Activated CD8-positive, alpha-beta memory T cell treated with anti-CD3 and anti-CD28 coated beads, Interleukin-2, amount 50 U/mL, for 48 hours (primary cell): Measurements from ENCODE around the gene EBLN1.
"Not testable (repeated sequence)": the region's sequence is repeated elsewhere in the genome, so short reads cannot be mapped to it uniquely, and the experiment has no call there.

ENCODE experiments used
- DNase-seq: peaks from one replicate; pipeline ENCODE4 v3.0.0-alpha.2; 2020

Gene EBLN1

DNA sequence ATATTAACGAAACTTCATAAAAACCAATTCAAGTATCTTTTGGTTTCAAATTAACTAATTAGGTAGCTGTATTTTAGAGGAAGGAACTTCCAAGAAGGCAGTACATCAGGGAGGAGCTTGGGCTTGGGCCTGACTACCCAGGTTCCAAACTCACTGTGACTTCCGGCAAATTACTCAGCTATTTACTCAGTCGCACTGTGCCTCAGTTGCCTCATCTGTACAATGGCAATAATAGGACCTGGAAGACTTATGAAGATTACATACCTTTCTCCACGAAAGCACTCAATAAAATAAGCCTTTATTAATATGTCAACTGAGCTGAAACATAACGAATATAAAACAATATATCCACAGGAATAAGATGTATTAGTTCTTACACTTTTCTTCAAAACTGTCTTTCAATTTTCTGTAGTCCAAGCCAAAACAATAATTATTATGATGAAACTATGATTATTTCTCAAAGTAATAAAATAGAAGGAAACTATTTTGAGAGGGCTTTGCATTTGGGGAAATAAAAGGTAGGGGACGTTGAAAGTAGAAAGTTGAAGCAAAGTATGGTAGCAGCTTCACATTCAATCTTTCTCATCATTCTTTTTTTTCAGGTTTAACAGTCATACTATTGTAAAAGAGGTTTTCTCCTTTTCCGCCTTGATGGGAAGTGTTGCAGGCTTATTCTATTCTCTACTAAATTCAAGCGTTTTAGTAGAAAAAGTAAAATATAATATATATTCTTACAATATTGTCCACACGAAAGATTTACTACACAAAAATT, 10.5 kb upstream of the EBLN1 start:
- DNase-seq = no peak

DNA sequence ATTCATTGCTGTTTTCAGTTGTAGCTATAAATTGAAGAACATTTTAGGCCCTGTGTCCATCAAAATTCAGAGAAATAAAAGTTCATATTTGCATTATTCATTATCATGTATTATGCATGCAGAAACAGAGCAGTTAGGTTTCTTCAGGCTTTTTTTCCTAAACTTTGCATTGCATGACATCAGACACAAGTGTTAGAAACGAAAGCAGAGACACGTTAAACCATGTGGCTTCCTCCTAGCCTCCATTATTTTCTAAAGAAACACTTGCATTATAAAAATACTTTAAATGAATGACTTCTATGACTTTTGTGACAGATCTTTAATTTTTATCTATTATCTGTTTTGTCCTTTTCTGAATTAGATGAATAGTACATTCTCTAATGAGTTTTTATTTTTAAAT, 8.8 kb upstream of the EBLN1 start:
- no peak for DNase-seq

DNA sequence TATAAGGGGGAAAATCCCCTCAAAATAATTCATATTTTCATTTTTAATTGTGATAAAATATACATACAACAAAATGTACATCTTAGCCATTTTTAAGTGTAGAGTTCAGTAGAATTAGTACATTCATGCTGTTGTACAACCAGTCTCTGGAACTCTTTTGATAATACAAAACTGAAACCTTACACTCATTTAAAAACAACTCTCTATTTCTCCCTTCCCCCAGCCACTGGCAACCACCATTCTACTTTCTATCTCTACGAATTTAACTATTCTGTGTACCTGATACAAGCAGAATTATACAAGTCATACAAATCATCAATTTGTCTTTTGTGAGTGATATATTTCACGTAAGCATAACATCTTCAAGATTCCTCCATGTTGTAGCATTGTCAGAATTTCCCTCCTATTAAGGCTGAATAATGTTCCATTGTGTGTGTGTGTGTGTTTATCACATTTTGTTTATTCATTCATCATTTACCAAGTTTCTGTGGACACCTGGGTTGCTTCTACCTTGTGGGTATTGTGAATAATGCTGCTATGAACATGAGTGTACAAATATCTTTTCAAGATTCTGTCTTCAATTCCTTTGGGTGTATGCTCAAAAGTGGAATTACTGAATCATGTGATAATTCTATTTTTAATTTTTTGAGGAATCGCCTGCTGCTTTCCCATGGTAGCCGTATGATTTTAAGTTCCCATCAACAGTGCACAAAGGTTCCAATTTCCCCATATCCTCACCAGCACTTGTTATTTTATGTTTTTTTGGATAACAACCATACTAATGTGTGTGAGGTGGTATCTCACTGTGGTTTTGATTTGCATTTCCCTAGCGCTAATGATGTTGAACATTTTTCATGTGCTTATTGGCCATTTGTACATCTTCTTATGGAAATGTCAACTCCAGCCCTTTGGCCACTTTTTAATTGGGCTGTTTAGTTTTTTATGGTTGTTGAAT, 4.7 kb upstream of the EBLN1 start:
- no peak for DNase-seq

DNA sequence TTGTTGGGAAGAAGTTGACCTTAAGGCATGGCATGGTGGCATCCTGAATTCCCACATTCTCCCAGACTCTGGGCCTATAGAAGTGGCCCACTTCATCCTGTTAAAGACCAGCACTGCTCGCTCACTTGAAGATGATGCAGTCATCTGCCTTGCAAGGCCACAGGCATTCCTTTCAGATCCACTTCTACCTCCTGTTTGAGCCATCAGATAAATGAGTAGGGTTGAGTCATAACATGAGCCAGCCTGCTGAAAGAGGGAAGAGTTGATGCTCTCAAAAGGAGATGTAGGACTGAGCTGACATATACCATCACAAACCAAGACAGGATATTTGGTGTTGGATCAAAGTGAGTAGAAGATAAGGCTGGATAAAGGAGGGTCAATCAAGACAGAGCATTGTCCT, 1.5 kb upstream of the EBLN1 start:
- DNase-seq = no peak

DNA sequence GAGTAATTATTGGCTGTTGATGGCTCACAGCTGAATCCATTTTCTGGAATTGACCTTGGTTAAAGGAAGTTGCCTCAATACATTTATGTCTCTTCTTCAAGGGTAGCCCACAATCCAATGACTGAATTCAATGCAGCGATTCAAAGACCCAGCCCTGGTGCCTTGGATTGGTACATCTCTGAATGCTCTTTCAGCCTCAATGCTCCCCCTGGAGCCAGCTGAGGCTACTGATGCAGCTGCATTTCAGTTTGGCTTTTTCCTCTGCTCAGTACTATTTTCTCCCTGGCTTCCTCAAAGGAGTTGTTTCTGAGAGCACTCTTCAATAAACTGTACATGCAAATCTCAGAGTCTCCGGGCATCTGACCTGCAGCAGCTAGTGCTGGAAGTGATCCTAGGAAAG, 633 bp upstream of the EBLN1 start:
- DNase-seq = no peak

DNA sequence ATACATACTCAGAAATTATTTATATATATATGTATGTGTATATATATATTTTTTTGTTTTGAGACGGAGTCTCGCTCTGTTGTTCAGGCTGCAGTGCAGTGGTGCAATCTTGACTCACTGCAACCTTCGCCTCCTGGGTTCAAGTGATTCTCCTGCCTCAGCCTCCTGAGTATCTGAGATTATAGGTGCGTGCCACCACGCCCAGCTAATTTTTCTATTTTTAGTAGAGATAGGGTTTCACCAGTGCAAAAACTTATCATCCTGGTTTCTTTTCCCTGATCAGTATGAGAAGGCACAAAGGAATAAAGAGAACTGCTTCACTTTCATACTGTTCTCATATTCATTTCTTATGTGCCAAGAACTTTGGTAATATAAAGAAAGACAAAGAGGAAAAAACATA, 731 bp downstream of the EBLN1 start:
- DNase-seq = not testable (repeated sequence)

DNA sequence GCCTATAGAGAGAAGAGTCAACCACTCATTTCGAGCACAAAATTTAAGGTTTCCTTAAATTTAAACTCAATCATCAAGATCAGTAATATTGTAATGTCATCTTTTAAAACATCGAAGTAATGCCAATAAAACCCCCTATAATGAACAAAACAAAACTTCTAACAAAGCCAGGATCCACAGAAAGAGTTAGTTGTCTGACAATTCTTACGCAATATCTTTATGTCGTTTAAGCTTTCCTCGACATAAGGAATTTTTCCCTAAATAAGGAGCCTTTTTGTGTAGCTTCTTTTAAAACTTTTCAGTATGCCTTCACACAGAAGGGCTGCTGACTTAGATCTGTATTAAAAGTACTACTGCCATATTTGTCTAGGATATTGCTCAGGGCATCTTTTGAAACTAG, 7.5 kb downstream of the EBLN1 start:
- DNase-seq = no peak

DNA sequence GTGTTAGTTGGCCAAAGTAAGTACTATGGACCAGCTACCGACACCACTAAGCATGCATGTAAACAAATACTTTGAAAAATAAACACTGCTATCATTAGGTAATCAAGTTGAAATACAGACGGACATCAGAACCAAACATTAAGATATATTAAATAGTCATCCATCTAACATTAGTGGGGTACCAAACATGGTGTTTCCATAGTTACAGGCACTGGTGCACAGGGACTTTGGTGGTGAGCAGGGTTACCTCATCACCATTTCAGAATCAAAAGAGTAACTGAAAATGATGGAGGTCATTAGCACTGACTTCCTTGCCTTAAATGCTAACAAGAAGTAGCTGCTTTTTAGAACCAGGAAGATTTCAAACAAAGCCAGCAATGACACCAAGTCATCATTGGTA, 23.9 kb downstream of the EBLN1 start:
- no peak for DNase-seq

DNA sequence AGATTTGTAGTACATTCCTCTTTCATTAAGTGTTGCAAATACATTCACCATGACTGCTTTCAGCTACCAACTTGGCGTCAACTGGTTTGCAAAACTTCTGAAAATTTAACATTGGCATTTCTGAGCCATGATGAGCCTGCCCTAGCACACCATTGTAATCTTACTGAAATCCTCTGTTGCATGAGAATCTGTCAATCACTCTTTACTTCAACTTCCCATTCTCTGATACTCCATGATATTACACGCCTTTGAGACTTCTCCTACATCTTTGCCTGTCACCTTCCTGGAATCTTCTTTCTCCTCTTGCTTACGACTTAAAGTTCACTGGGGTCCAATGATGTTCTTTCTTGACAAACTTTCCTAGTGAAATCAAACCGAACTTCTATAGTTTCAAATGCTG, 32.2 kb downstream of the EBLN1 start:
- DNase-seq = no peak

DNA sequence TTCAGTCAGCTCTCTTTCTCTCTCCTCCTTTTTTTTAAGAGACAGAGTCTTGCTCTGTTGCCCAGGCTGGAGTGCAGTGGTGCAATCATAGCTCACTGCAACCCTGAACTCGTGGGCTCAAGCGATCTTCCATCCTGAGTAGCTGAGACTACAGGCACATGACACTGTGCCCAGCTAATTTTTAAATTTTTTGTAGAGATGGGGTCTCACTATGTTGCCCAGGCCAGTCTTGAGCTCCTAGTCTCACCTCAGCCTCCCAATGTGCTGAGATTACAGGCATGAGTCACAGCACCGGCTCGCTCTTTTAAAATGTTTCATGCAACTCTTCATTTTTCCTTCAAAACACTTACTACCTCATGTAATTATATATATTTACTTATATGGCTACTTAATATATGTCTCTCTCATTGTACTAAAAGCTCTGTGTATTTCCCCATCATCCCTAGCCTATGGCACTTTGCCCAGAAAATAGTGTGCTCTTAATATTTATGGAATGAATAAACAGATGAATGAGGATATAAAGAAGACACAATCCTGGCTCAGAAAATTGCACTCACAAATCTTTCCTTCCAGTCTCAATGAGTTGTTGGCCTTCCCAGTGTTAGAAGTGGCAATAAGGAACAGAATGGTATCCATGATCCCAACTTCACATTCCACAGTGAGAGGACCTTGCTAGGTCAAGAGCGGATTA, 33.9 kb downstream of the EBLN1 start:
- DNase-seq = no peak

DNA sequence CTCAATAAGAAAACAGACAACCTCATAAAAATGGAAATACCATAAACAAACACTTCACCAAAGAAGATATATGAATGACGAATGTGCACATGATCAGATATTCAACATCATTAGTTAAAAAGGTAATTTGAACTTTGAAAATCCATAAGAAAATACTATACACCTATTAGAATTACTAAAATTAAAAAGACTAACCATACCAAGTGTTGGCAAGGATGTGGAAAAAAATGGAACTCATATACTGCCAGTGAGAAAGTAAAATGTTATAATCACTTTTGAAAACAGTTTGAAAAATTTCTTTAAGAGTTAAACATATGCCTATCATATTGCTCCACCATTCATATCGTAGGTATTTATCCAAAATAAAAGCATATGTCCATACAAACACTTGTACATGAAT, 37.1 kb downstream of the EBLN1 start:
- no peak for DNase-seq

DNA sequence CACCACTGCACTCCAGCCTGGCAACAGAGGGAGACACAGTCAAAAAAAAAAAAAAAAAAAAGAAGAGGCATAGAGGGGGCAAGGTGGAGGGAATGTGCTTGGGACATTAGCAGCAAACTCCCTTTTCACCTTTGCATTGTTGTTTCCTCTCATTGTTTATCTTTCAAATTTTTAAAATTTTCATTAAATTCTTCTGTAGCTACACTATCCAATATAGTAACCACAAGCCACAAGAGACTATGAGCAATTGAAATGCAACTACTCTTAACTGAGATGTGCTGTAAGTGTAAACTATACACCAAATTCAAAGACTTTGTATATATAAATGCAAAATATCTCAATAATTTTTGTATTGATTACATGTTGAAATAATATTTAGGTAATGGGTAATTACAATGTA, 43.4 kb downstream of the EBLN1 start:
- no peak for DNase-seq

DNA sequence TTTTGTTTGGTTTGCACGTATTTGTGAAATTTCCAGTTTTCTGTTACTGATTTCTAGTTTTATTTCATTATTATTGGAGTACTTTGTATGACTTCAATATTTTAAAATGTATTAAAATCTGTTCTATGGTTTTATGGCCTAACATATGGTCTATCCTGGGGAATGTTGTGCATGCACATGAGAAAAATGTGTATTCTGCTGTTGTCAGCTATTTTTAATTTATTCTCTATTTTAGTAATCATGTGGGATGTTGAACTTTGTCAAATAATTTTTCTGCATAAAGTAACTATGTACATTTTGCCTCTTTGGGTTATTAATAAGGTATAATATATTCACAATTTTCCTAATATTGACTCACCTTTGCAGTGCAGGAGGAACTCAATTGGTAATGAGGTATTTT, 46.7 kb downstream of the EBLN1 start:
- DNase-seq = no peak

DNA sequence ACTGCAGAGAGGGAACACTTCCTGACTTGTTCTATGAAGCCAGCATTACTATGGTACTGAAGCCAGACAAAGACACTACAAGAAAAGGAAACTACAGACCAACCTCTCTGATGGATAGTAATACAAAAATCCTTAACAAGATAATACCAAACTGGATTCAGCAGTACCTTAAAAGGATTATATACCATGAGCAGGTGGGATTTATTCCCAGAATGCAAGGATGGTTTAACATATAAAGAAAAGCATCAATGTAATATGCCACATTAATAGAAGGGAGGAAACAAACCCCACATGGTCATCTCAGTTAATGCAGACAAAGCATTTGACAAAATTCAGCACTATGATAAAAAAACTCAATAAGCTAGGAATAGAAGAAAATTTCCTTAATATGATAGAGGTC, 47.2 kb downstream of the EBLN1 start:
- DNase-seq = no peak

DNA sequence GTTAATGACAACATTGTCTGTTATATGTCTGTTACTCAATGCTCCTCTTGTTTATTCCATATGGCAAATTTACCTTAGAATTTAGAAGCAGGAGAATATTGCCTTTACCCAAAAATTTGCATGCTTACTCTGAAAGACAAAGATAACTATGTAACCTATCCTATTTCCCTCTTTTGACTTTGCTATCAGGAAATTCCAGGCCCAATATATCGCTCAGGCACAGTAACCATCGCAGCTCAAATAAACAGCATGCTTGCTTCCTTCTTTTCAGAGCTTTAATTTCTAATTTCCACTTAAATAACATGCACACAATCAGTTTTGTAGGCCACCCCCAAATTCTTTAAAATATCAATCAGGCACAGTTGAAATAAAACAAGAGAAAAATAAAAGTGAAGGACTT, 57.8 kb downstream of the EBLN1 start:
- no peak for DNase-seq

DNA sequence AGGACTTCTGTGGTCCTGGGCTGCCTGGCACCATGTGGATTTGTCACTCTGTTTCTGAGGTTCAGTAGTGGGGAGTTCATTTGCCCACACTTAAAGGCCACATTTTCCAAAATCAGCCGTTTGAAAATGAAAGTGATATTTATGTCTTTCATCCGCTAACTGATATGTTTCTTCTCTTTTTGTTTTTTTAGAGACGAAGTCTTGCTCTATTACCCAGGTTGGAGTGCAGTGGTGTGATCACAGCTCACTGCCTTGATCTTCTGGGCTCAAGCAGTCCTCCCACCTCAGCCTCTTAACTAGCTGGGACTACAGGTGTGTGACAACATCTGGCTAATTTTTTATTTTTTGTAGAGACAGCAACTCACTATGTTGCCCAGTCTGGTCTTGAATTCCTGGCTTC, 58.6 kb downstream of the EBLN1 start:
- no peak for DNase-seq
